Stimulated activated CD4-positive, alpha-beta T cell treated with anti-CD3 and anti-CD28 coated beads, TNF-alpha, amount 100 ng/mL, for 24 hours (primary cell): ENCODE results near the gene NRP2.

Experiments used
- DNase-seq, 3 experiments: peaks; one replicate each; pipeline ENCODE4 v3.0.0-alpha.2; 2020; ENCODE audit warnings: low read depth in 3 of 3

NRP2 gene, protein sequence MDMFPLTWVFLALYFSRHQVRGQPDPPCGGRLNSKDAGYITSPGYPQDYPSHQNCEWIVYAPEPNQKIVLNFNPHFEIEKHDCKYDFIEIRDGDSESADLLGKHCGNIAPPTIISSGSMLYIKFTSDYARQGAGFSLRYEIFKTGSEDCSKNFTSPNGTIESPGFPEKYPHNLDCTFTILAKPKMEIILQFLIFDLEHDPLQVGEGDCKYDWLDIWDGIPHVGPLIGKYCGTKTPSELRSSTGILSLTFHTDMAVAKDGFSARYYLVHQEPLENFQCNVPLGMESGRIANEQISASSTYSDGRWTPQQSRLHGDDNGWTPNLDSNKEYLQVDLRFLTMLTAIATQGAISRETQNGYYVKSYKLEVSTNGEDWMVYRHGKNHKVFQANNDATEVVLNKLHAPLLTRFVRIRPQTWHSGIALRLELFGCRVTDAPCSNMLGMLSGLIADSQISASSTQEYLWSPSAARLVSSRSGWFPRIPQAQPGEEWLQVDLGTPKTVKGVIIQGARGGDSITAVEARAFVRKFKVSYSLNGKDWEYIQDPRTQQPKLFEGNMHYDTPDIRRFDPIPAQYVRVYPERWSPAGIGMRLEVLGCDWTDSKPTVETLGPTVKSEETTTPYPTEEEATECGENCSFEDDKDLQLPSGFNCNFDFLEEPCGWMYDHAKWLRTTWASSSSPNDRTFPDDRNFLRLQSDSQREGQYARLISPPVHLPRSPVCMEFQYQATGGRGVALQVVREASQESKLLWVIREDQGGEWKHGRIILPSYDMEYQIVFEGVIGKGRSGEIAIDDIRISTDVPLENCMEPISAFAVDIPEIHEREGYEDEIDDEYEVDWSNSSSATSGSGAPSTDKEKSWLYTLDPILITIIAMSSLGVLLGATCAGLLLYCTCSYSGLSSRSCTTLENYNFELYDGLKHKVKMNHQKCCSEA

DNA sequence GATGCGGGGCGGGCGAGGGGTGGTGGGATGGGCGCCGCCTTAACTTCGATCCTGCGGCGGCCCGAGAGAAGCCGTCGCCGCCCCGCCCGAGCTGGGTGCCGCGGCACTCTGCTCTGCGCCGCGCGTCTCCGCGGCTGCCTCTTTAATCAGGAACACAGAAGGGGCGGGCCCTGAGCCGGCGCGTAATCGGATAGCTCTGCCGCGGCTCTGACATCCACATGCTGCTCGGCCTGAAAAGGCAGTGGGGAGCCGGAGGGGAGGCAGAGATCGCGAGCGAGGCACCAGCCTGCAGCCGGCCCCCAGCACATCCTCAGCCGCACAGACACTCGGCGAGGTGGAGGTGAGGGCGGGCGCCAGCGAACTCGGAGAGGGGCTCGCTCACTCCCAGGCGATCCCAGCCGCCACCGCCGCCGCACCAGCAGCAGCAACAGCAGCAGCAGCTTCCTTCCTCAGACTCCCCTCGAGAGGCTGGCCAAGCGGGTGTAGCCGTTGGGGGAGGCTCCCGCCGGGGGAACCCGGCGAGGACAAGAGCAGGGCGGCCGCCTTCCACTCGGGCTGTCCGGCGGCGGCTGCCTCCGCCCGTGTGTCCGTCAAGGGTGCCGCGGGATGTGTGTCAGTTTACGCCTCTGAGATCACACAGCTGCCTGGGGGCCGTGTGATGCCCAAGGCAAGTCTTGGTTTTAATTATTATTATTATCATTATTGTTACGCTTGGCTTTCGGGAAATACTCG, at the start of gene NRP2:
TSS of gene NRP2 (plus strand) at position 263 of the 732 bp plus-strand sequence. CDS start 790 bp downstream, outside the sequence.
- DNase-seq, result peak in 2 of 3 experiments; percentile 14 to 59

DNA sequence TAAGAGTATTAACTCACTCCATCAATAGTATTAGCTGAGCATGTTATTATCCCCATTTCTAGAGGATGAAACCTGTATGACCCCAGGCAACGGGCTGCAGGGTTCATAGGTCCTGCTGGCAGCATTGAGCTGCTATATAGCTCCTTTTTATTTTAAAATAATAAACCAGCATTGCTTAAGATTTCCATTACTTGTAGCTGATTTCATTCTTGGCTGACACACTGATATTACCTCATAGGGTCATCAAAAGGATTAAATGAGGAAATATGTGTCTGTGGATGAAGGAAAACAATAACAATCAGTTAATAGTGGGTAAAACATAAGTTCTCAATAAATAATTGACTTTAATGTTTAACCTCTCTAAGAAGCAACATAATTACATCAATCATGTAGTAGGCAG, 48.3 kb upstream of the NRP2 start:
- no peak for DNase-seq

DNA sequence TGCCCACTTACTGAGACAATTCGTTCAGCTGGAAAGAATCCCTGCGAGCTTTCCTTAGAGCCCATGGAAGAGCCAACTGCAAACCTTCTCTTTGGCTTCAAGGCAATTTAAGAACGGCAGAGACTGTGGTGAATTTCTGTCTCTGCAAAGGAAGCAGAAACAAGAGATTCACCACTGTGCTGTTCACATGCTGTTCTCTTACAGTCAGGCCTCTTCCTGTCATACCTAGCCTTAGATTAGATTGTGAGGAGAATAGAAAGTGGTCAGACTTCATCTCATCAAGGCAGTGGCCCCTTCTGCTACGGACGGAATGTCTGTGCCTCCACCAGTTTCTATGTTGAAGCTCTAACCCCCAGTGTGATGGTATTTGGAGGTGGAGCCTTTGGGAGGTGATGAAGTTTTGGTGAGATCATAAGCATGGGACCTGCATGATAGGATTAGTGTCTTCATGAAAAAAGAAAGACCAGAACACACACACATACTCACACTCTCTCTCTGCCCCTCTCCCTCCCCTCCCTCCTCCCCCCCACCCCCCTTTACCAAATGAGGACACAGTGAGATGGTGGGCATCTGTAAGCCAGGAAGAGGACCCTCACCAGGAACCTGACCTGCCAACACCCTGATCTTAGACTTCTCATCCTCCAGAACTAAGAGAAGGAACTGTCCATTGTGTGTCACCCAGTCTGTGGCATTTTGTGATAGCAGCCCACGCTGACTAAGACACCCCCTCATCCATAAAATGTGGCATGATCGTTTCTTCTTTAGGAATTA, 45.6 kb upstream of the NRP2 start:
- DNase-seq, result no peak

DNA sequence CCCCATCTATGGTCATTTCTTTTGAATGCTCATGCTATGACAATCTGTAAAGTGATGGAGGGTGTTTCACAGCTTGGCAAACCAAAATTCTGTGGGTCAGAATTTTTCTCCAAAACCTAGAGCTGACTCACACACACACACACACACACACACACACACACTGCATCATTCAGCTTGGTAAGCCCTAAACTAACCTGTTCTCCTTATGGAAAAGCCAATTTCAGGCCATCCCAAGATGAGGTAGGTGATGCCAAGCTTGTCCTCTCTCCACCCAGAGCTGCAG, 45.0 kb upstream of the NRP2 start:
- no peak for DNase-seq

DNA sequence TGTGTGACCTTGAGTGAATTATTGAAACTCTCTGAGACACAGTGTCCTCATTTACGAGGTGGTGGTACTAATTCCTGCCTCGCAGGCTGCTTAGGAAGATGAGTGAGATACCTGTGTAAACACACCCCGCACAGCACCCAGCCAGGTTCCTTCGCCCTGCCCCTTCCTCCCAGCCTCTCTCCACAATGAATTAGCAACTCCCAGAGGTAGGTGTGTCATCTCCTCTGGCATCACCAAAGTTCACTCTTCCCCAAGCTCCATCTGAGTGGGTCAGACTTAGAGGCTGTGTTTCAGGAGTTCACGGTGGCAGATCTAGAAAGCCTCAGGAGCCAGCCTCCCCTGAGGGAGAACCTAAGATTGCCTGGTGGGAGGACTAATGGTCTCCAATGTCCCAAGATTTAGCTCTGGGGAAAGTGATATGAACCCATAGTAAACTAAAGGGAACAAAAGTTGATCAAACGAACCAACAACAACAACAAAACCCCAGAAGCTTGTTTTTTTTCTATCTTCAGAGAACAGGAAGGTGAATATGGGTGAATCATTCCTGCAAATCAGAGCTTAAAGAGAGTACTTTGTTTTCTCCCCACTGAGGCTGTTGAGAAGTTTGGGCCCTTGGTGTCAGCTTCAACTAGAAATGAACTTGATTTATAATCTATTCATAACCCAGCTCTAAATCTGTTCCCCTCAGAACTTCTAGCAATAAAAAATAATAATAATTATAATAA, 44.4 kb upstream of the NRP2 start:
- no peak for DNase-seq

DNA sequence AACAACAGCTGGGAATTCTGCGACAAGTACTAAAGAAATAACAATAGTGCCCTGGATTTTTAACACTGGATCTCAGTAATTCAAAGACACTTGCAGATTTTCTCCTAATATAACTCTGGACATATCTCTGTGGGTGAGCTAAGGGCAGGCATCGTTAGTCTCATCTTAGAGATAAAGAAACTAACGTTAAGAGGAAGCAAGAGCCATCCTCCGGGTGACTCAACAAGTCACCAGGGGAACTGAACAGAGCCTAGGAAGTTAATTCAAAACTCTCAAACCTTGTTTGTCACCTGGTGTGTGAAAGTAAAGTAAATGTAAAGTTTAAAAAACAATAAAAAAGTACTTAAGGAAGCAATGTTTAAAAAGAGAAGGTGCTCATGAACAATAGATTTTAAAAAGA, 41.6 kb upstream of the NRP2 start:
- DNase-seq, result no peak

DNA sequence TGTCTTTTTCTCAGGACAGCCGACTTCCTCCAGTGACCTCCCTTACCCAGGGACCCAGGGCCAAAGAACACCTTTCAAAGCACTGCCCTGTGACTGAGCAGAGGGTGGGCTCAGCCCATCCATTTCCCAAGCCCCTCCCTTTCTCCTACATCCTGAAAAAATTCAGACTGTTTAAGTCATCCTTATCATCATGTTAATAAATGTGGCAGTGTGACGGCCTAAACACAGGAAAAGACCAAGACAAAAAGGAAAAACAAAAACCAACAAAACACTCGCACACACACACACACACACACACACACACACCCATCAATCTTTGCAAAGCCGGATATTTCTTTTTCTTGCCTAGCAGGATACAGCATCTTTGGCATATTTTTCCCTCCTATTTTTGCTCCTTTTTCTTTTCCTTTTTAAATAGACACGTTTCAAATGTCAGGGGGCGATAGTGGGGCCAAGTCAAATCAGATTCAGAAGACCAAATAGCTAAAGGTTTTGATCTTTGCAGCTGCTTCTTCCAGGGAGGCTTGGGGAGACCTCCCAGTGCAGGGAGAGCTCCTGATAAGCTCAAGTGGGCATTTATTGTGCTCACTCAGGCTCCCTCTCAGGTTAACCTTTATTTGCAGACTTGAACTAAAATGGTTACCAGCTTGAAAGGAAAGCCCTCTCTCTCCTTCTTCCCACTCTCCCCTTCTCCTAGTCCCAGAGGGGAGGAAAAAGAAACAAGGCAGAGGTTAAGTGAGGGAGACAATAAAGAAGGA, 39.5 kb upstream of the NRP2 start:
- DNase-seq, result no peak

DNA sequence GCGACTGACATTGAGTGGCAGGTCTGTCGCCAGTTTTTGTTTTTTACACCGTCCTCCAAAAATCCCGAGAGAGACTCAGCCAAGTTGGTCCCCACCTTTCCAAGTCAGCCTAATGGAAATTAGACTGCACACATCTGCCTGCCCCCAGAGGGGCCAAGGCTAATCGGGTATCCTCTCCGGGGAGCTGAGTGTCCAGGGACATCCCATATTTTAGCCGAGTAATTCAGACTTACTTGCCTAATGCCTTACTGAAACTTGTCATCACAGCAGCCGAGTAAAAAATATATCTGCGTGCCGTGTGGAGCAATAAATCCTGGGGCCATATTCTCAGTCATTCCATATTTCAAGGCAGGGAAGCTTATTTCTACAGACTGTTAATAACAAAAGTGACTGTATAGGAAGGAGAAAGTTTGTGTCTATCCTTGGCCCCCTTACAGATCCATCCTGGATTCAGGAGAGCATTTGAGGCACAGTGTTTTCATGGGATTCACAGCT, 38.9 kb upstream of the NRP2 start:
- no peak for DNase-seq

DNA sequence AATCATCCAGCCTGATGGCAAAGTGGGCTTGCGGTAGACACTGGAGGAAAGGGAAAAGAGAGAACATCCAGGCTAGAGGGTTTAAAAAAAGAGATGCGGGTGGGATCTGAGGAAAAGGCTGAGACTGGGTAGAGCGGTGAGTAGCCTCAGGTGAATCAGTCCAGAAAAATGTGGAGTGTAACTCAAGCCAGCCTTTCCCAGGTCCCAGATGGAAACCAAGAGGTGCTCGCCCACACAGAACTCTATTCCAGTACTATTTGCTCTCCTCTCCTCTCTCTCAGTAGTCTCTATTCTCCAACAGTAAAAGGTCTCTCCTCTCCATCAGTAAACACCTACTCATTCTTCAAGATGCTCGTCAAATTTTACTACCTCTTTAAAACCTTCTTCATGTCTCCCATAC, 38.3 kb upstream of the NRP2 start:
- no peak for DNase-seq

DNA sequence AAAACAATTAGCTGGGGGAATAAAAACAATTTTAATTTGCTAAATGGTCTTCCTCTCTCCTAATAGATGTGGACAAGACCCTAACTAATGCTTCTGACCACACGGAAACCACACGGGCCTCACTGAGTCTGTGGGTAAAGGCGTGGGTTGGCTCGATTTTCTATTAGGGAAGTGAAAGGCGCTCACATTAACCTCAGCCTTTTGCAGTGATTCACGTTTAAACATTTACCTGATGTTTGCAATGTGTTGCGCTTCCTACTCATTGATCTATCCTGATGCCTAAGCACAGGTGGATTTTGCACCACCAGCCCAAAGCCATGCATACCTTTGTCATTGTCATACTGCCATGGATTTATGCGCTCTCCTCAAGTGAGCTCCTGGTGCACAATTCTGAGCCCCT, 35.6 kb upstream of the NRP2 start:
- DNase-seq, result no peak

DNA sequence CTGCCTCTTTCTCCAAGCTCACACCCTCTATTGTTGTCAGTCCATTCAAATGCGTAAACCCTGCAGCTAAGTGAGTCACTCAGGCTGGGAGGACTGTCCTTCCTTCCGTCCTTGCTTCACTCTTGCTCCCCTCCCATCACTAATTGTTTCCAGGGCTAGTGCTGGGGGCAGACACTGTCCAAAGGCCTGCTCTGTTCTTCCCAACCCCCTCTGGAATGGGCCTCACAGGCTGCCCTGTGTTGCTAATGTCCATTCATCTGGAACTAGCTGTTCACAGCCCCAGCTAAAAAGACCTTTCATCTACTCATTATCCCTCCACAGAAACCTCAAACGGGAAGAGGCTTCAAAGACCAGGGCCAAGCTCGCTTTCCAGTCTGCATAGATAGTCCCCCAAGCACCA, 31.9 kb upstream of the NRP2 start:
- DNase-seq, result no peak

DNA sequence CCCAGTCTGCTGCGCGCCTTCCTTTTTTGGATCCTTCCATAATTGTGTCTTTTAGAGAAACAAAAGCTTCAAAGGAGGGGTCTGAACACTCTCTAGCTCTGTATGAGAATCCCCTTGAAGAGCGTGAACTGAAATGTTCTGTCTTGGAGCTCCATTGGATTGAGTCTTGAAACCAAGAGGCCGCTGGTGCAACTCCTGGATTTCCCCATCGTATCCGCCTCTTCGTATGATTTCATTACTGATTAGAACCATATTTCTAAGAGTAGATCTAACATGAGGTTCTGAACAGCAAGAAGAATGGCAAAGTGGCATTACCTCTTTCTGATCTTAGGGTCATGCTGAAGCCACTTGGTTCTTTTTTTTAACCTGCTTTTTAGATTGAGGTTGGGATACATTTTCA, 31.4 kb upstream of the NRP2 start:
- no peak for DNase-seq

DNA sequence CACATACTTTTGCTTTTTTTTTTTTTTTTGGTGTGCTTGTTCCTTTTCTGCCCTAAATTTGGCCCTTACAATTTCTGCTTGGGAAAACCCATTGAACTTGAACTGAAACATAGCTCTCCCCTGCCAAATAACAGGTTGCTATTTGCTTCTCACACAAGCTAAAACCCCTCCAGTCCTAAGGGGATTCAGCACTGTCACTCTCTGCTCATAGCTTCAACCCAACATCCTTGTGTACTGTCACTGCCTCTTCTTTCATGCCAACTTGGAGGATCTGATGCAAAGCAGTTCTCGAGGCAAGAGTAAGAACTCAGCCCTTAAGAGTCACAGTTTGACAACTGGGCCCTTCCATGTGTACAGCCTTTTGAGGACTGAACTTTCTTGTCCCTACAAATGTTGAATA, 30.6 kb upstream of the NRP2 start:
- no peak for DNase-seq

DNA sequence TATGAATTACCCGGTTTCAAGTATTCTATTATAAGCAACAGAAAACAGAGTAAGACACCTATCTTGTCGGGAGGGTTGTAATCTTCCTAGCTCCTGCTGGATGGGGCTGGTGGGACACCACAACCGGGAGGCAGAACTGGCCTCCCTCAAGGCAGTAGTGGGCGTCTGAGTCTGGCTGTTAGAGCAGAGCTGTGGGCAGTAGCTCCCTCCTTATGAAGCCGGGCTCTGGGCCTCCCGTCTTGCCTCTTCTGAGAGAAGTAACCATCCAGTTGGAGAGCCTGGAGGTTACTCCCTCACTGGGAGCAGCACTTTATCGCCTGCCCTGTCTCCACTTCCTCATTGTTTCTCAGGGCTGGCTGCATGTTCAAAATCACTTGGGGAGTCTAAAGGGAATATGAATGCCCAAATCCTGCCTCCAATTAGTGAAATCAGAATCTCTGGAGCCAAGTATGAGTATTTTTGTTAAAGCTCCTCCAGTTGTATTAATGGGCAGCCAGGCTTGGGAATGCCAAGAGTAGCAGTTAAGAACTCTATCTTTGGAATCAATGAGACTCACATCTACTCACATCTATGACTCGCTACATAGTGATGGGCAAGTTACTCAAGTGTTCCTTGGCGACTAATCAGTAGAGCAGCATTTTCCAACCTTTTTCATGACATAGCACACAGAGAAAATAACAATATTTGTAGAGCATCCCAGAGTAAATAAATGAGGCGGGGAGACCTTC, 27.3 kb upstream of the NRP2 start:
- DNase-seq, result no peak

DNA sequence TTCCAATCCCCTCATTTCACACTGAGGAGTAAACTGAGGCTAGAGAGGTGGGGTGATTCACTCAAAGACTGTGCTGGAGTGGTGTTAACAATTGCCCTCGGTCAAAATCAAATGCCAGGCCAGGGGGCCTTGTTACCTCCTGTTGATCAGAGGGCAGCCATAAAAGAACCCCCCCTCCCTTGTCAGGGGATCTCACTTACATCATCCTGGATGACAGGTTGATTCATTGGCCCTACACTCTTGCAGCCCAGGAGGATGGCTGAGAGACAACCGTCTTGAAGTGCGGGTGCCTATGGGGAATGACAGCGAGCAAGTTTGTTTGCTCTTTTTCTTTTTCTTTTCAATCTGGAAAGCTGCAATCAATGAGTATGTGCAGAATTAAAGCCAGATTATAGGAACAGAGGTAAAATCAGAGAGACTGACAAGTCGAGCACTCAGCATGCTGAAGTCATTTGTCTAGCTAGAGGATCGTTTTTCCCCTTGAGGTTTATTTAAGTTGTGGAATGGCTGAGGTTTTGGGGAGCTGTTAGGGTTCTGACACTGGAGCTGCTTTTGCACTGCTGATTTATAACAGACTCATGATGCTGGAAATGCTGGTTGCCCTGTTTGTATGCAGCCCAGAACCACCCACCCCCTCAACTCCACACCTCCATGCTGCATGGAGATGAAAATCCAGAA, 26.4 kb upstream of the NRP2 start:
- no peak for DNase-seq

DNA sequence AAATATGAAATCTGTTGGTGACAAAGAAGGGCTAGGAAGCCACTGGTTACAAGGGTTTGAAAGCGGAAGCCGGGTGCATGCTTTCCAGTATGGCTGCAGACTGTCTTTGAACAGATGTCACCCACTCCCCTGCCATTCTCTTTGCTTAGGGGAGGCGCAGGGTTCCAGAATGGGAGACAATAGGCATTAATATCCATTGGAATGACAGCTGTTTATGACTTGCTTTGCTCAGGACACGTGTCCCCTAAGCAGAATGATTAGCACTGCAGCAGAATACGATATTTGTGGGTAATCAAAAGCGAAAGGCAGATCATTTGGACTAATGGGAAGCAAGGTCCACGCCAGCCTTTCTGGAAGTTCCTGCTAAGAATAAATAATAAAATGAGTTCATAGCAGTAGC, 25.8 kb upstream of the NRP2 start:
- no peak for DNase-seq

DNA sequence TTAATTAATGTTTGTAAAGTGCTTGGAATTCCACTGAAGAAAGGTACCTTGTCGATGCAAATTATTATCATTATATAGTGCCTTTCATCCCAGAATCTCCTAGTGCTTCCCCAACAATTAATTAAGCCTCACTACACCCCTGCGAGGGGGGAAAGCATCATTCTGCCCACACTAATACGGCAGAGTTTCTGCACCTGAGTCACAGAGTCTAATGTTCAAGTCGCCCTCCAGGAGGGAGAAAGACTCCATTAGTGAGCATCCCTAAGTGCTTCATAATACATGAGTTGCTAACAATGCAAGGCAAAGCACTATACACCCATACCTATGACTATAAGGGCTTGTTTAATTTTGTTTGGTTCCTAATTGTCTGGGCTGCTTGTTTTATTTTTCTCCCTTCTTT, 25.4 kb upstream of the NRP2 start:
- no peak for DNase-seq

DNA sequence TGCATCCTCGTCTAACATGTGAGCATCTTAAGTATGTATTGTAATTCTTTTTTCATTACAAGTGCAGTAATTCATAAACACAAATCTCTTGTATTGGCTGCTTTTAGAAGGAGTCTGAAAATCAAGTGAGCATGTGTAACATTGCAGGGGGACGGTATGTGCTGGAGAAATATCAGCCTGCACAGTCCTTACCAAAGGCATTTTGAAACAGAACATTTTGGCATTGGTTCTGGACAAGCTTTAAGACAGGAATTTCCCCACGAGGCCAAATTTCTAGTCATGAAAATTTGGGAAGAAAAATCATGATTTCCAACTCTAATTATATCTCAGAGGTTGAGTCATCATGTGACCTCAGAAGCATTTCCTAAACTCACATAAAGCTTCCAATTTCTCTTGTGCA, 24.7 kb upstream of the NRP2 start:
- DNase-seq, result no peak

DNA sequence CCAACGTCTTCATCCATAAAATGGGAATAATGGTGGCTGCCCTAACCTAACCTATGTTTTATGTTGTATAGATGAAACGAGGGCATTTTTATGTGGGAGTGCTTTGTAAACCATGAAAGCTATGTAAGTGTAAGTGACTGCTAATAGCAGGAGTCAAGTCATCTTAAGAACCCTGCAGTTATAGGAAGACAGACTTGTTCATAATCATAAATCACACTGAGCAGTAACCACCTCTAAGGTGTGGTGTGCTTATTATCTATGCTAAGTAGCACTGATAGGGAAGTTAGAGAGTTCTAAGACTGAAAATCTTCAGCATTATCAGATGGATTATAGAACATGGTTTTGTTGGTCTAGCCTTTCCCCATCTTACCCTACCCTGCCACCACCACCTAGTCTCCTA, 24.2 kb upstream of the NRP2 start:
- DNase-seq, result no peak
